ENCODE results near the gene GIN1. TPM values are rescaled to one million over a fixed set of nuclear protein-coding genes. Genes with fewer than 3 reads are reported as not detected.
"Not testable (repeated sequence)": the region's sequence is repeated elsewhere in the genome, so short reads cannot be mapped to it uniquely, and the experiment has no call there.

Gene GIN1
- total and polyA plus RNA-seq, 3 donors from 2014 or later = 6.7 to 16.8 (median 12.5) TPM

DNA sequence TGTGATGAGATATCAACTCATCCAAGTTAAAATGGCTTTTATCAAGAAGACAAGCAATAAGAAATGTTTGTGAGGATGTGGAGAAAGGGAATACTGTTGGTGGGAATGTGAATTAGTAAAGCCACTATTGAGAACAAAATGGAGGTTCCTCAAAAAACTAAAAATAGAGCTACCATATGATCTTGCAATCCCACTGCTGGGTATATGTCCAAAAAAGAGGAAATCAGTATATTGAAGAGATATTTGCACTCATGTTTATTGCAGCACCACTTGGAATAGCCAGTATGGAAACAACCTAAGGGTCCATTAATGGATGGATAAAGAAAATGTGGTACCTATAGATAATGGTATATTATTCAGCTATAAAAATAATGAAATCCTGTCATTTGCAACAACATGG is 25.3 kb upstream of the GIN1 start:
- H3K27me3 ChIP-seq = no peaks in the 10 kb centered on the region
- no peak for DNase-seq
- no peak overlapping the region for H3K4me3 ChIP-seq
- intact Hi-C loops (cut with DNase I; ENCODE audit: low total_unique reads) = no loop called here
- TF ChIP-seq POLR2A (IDR thresholded peaks at IDR 0.05) = no peak
- TF ChIP-seq, protein P1, sequence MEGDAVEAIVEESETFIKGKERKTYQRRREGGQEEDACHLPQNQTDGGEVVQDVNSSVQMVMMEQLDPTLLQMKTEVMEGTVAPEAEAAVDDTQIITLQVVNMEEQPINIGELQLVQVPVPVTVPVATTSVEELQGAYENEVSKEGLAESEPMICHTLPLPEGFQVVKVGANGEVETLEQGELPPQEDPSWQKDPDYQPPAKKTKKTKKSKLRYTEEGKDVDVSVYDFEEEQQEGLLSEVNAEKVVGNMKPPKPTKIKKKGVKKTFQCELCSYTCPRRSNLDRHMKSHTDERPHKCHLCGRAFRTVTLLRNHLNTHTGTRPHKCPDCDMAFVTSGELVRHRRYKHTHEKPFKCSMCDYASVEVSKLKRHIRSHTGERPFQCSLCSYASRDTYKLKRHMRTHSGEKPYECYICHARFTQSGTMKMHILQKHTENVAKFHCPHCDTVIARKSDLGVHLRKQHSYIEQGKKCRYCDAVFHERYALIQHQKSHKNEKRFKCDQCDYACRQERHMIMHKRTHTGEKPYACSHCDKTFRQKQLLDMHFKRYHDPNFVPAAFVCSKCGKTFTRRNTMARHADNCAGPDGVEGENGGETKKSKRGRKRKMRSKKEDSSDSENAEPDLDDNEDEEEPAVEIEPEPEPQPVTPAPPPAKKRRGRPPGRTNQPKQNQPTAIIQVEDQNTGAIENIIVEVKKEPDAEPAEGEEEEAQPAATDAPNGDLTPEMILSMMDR (IDR thresholded peaks at IDR 0.05) = no peak
- H3K27ac ChIP-seq = no peak overlapping the region
- no peaks in the 10 kb centered on the region for H3K9me3 ChIP-seq
- no peaks in the 10 kb centered on the region for H3K36me3 ChIP-seq (ENCODE audit: low read depth, missing control alignments)
- no peaks in the 10 kb centered on the region for H3K4me1 ChIP-seq

DNA sequence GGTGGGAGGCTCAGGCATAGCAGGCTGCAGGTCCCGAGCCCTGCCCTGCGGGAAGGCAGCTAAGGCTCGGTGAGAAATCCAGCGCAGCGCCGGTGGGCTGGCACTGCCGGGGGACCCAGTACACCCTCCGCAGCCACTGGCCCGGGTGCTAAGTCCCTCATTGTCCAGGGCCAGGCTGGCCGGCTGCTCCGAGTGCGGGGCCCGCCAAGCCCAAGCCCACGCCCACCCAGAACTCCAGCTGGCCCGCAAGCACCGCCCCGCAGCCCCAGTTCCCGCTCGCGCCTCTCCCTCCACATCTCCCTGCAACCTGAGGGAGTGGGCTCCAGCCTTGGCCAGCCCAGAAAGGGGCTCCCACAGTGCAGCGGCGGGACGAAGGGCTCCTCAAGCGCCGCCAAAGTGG is 22.2 kb upstream of the GIN1 start:
- H3K4me1 ChIP-seq; H3K9me3 ChIP-seq; H3K27me3 ChIP-seq; H3K27ac ChIP-seq; DNase-seq; H3K36me3 ChIP-seq (ENCODE audit: low read depth, missing control alignments); intact Hi-C loops (cut with DNase I; ENCODE audit: low total_unique reads): not testable (repeated sequence)
- WGBS, 2 donors = 69 to 85% methylated on average over 9 to 25 of the region's 25 CpGs
- H3K4me3 ChIP-seq = peak overlapping the region in 1 of 2 donors; percentile 40

DNA sequence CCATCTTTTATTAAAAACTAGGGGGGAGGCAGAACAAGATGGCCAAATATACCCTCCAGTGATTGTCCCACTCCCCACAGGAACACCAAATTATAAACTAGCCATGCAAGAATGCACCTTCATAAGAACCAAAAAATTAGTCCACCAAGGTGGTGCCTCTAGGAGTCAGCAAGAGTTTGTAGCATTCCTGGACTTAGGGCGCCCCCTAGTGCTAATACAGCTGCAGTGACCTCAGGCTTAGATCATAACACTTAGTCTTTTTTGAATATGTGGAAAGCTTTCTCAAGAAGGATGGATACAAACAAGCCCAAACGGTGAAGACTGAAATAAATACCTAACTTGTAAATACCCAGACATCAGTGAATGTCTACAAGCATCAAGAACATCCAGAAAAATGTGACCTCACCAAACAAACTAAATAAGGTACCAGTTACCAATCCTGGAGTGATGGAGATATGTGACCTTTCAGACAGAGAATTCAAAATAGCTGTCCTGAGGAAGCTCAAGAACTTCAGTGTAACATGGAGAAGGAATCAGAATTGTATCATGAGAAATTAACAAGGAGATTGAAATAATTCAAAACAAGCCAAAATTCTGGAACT is 19.4 kb upstream of the GIN1 start:
- no peaks in the 10 kb centered on the region for H3K4me1 ChIP-seq
- intact Hi-C loops (cut with DNase I; ENCODE audit: low total_unique reads) = no loop called here
- DNase-seq = peak; percentile 90
- H3K27ac ChIP-seq = no peak overlapping the region
- no peaks in the 10 kb centered on the region for H3K36me3 ChIP-seq (ENCODE audit: low read depth, missing control alignments)
- H3K4me3 ChIP-seq = no peak overlapping the region
- WGBS, 2 donors = 0 to 18% methylated on average over 2 of the region's 2 CpGs
- TF ChIP-seq, protein P1 (IDR thresholded peaks at IDR 0.05) = peak; percentile 66 to 88 (median 81)
- TF ChIP-seq POLR2A (IDR thresholded peaks at IDR 0.05) = no peak
- H3K9me3 ChIP-seq = no peaks in the 10 kb centered on the region
- no peaks in the 10 kb centered on the region for H3K27me3 ChIP-seq

DNA sequence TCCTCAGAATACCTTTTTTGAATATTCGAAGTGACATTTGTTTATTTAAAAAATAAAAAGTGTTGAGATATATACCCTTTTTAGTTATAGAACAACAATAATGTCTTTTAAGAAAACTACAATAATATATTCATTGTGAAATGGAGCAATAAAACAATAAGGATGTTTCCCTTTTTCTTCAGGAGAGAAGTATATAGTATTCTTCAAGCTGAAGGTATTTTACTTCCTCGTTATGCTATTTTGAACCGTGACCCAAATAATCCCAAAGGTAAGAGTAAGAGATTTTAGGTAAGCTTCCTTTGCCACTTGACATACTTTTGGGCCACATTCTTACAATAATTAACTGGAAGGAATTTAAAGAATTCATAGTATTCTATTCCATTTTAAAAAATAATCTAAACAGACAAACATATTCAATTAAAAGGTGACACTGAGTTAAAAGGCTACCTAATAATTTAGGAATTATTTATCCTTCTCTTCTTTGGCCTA is 18.3 kb upstream of the GIN1 start:
- intact Hi-C loops (cut with DNase I; ENCODE audit: low total_unique reads) = no loop called here
- DNase-seq = no peak
- H3K36me3 ChIP-seq (ENCODE audit: low read depth, missing control alignments) = no peaks in the 10 kb centered on the region
- no peaks in the 10 kb centered on the region for H3K27me3 ChIP-seq
- 94 to 95% methylated on average over 3 of the region's 3 CpGs for WGBS, 2 donors
- no peak overlapping the region for H3K4me3 ChIP-seq
- no peaks in the 10 kb centered on the region for H3K4me1 ChIP-seq
- H3K9me3 ChIP-seq = no peaks in the 10 kb centered on the region
- no peak overlapping the region for H3K27ac ChIP-seq
- TF ChIP-seq, protein P1 (IDR thresholded peaks at IDR 0.05) = no peak
- TF ChIP-seq POLR2A (IDR thresholded peaks at IDR 0.05) = no peak

DNA sequence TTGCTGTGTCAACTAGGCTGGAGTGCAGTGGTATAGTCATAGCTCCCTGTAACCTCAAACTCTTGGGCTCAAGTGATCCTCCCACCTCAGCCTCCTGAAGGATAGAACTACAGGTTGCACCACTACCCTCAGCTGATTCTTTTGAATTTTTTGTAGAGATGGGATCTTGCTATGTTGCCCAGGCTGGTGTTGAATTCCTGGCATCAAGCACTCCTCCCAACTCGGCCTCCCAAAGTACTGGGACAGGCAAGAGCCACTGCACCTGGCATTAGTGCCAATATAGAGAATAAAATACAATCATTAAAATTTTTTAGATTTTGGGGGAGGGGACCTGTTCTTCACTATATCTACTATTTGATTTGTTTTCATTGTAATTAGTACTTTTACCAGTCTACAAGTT is 15.5 kb upstream of the GIN1 start:
- no peaks in the 10 kb centered on the region for H3K4me1 ChIP-seq
- H3K36me3 ChIP-seq (ENCODE audit: low read depth, missing control alignments) = no peaks in the 10 kb centered on the region
- H3K9me3 ChIP-seq = no peaks in the 10 kb centered on the region
- TF ChIP-seq, protein P1 (IDR thresholded peaks at IDR 0.05) = no peak
- no peak for TF ChIP-seq POLR2A (IDR thresholded peaks at IDR 0.05)
- WGBS, 2 donors = 84 to 97% methylated on average over 1 of the region's 1 CpG
- no peaks in the 10 kb centered on the region for H3K27me3 ChIP-seq
- intact Hi-C loops (cut with DNase I; ENCODE audit: low total_unique reads) = no loop called here
- H3K4me3 ChIP-seq = no peak overlapping the region
- no peak overlapping the region for H3K27ac ChIP-seq
- DNase-seq = no peak

All from testis (tissue), 3 donors.